Hair follicular keratinocyte (primary cell): Measurements from ENCODE around the gene IRX3. TPM values are rescaled to one million over a fixed set of nuclear protein-coding genes. Genes with fewer than 3 reads are reported as not detected.

Source experiments
- total RNA-seq: library from RNA; depleted of rRNA; stranded (reverse); fragments of >200 nt; gene quantifications from 2 replicates; pipeline ENCODE4 v1.2.3, GENCODE V29; 2015

IRX3 gene
- 7.7 and 8.7 TPM in 2 replicates for total RNA-seq

DNA sequence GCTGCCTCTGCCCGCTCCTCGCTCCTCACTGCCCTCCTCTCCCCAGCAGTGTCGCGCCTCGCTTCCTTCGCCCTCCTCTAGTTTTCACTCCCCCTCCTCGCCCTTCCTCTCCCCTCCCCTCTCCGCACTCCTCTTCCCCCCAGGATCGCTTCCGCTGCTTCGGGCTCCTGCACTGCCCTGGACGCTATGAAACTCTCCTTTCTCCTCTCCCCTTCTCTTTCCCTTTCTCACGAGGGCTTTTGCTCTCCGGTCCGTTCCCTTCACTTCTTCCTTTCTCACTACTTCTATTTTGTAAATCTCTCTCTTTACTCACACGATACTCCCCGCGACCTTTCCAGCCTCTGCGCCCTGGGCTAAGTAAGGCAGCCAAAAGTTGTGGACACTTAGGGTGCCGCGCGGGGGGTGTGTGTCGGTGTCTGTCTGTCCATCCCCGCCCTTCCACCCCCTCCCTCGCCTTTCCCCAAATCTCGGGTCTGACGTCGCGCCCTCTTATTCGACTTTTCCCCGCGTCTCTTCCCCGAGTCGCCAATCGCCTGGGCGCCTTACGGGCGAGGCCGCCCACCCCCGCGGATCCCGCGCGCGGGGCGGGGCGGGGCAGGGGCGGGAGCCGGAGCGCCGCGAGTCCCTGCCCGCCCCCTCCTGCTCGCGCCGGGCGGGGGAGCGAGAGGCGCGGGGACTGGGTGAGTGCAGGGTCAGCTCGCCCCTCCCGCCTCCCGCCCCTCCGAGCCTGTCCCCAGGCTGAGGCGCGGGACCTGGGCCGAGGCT is at the start of gene IRX3:
Gene IRX3 (minus strand): TSS at position 422 of the 765 bp plus-strand sequence. CDS start 737 bp downstream, outside the sequence.

